Activated CD4-positive, alpha-beta T cell treated with anti-CD3 and anti-CD28 coated beads, Interleukin-2, amount 50 U/mL, for 48 hours (primary cell): ENCODE results near the gene ALKBH3.

Source experiments
- DNase-seq, 2 experiments: peaks; one replicate each; pipeline ENCODE4 v3.0.0-alpha.2; 2020

Gene ALKBH3

DNA sequence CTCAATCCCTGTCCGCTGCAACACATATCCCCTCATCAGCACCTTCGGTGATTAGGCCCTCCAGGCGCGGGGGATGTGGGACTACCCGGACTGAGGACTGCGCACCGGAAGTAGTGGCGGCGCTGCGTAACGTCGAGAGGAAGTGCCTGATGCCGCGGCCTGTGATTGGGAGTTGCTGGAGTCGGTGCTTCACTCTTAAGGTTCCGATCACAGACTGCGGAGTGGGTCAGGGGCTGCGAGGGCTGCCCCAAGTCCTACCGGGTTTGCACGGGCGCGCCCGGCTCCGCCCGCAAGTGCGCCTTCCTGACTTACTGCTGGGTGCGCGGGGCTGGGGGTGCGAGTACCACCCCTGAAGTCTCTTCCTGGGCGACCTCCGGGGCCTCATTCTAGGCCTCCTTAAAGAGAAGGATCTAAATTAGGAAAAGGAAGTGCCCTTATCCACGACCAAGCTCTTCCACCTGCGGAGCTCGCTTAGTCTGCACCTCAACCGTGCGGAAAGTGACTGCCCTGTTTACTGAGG is at the start of gene ALKBH3:
Gene ALKBH3, plus strand, starts transcription at position 192 of the 520 bp plus-strand sequence. CDS start 1,822 bp downstream, outside the sequence.
- DNase-seq, result peak; percentile 91 to 92

DNA sequence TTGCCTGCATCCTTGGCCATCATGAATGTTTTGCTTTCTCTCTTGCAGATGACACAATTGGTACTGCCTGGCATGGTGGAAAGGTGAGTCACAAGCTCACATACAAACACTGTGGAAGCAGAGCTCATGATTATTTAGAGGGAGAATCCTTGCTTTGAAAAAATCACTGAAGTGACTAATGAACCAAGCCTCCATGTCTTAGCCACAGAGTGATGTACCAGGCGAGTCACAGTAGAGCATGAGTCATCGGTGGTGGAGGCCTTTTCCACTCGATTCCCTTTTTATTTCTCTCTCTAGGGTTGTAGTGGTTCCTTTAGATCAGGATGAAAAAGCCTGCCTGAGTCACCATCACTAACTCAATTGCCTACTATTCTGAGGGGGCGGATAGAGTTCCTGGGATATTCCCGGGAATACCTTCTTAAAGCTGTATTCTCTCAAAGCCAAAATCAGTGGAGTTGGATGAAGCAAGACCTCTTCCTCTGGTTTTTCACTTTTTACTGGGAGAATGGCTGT is 49.6 kb upstream of the ALKBH3 start:
- DNase-seq, result peak; percentile 43 to 64

DNA sequence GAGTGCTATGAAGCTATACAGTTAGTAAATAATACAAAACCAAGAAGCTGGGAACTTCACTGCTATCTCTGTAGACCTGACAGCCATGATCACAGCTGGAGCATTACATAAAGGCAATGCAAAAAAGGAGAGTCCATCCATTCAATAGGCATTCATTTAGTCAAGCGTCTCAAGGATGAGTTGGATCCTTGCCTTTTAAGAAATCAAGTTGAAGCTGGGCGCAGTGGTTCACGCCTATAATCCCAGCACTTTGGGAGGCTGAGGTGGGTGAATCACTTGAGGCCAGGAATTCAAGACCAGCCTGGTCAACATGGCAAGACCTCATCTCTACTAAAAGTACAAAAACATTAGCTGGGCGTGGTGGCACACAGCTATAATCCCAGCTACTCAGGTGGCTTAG is 48.1 kb upstream of the ALKBH3 start:
- DNase-seq, result no peak

DNA sequence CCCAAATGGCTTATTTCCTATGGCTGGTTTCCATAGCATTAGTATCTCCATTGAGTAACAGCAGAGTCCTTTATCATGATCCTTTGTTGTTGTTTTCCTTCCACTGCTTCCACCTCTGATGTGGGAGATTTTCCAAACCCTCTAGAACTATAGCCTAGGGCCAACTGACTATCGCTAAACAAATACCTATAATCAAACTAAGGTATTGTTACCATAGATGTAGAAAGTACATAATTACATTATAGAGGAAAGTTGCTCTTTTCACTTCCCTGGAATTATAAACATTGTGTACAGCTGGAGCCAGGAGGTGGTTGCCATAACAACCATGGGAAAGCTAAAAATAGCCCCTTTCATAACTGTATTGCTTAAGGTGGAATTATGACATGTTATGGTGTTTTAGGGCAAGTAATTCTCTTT is 47.0 kb upstream of the ALKBH3 start:
- DNase-seq, result no peak

DNA sequence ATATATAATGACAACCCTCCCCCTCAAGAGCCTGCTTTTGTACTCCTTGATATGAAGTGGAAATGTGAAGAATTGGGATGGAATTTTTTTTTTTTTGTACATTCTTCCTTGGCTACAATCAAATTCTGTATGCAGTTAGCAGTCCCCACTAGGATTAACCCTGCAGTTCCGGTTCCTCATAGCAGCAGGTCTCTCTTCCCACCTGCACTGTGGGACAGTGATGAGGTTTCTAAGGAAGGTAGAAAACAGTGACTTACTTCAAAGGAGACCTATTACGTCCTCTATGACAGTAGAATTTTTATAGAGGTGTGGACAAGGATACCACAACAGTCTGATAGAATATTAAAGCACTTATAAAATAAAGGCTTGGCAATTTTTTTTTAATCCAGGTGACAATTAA is 46.3 kb upstream of the ALKBH3 start:
- no peak for DNase-seq

DNA sequence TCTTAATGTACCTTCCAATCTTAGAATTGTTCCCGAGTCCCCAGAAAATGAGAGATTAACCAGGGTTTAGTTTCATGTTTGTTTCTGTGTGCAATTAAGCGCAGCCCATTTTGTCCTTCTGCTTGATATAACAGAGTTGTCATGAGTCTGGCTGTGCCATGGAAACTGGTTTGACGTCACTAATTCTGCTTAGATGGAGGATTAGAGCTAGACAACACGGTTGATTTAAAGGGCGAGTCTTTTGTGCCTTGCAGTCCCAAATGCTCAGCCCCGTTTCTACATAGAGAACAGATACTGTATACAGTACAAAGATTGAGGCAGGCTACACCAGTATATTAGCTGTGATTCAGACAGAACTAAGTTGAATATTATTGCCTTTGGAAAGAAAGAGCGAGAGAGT is 45.5 kb upstream of the ALKBH3 start:
- DNase-seq, result no peak

DNA sequence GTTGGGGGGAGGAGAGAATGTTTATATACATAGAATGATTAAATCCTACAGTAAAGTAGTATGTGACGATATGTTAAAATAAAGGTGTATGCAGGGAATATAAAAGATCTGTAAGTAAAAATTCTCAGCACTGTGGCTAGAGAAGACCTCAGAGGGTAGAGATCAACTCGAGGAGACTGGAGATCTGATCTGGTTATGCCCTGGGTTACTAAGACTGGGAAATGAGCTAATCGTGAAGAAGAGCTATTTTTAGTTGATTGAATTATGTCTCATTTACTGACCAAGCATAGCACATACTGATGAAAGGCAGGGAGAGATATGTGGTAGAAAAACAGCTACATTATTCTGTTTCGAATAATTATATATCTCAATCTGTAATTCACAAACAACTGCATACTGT is 42.8 kb upstream of the ALKBH3 start:
- DNase-seq, result no peak

DNA sequence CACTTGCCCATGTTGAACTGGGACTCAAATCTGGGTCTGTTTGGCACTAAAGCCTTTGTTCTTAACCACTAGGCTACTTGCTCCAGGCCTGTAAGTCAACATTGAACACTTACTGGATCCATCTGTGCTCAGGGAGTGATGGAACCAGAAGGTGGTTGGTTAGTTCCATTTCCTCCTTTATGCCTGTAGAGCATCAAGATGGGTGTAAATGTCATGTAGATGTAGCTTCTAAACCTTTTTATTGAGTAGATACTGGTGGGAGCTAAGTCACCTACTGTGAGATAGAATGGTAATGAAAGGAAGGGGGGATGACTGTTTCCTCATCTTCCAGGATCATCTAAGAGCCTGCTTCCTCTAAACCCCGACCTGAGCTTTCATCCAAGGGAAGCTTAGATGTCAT is 38.6 kb upstream of the ALKBH3 start:
- DNase-seq, result no peak

DNA sequence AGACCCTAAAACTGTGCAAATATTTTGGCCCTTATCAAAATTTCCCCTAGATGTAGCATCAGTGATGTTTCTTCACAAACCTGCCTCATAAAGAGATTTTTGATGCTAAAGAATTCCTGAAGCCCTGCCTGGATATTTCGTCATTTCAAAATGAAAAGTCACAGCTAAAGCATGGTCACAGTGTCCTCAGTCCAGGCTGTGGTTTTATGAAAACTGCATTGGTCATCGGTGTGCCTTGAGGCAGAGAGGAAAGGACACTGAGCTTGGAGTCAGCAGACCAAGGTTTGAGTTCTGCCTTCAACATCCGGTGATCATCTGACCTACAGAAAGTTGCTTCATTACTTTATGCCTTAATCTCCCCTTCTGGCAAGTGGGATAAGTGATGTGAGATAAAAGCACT is 34.8 kb upstream of the ALKBH3 start:
- DNase-seq, result no peak

DNA sequence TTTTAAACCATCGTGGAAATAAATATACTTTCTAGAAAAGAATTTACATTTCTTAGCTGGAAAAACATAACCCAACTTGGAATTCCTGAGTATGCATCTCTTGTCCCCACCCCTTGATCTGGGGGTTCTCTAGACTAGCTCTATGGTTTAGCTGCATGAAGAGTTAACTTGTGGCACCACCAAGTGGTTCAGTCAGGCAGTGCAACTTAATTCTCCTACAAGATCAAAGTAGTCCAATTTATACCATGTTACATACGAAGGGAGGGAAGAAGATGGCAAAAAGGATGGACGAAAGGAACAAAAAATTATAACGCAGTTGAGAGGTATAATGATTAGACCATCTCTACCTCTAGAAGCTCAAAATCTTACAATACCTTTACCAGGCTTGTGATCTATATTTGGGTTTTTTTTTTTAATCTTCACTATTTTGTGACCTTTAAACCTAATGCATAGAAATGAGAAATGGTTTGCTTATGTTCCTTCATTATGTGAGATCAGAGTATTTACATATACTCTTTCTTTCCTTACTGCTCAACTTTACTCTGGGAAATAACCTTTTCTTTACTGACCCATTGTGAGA is 28.5 kb upstream of the ALKBH3 start:
- peak; percentile 68 to 77 for DNase-seq

DNA sequence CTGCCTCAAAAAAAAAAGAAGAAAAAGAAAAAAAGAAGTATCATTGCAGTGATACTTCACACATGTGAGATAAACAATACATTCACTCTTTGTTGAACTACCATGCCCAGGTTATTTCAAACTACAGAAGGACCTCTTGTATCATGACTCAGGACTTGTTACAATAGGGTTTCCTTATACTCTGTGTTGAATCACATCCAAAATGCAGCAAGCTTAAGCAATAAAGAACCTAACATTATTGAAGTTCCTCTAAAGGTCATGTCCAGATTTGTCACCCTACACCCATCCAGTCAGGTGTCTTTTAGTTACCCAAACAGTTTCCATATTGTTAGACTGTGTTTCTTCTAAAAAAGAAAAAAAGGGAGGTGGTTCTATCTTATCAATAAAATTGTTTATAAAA is 26.9 kb upstream of the ALKBH3 start:
- DNase-seq, result no peak

DNA sequence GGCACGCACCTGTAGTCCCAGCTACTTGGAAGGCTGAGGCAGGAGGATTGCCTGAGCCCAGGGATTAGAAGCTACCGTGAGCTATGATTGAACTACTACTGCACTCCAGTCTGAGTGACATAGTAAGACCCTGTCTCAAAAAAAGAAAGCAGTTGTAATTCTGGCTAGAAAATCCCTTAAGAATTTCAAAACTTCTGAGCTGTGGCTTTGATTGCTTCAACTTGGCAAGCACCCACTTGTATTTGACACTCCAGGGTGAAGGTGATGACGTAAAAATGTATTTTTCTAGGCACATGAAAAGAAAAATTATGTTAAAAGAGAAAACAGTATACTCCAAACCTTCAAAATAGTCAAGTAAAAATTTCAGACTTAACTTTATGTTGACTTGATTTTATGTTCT is 23.6 kb upstream of the ALKBH3 start:
- no peak for DNase-seq

DNA sequence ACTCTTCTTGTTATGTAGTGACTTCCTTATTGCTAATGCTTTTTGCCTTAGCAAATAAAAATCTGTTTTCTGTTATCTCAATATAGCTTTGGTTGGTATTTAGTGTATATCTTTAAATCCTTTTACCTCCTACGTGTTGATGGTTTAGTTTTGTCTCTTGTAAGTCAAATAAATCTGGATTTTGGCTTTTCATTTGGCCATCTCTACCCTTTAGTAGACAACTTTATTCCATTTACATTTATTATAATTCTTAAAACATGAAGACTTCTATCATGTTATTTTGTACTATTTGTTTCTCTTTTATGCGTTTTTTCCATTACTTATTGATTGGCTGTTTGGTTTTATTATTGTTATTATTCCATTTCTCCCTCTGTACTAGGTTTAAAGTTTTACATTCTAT is 19.5 kb upstream of the ALKBH3 start:
- no peak for DNase-seq

DNA sequence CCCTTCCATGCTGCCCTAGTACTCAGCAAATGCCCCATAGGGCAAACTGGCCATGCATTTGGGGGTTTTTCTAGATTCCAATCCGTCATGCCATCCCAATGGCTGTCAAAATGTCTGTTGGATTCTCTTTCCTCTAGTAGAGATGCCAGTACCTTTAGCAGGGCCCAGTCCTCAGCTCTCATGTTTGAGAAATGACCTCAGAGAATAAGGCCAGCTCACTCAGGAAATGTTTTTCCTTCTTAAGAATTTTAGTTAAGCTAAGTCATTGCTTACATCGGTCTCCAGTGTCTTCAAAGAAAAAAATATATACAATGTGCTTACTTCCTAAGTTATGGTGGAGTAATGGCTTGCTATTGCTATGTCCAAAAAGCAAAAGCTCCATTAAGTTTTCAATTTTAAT is 14.1 kb upstream of the ALKBH3 start:
- no peak for DNase-seq

DNA sequence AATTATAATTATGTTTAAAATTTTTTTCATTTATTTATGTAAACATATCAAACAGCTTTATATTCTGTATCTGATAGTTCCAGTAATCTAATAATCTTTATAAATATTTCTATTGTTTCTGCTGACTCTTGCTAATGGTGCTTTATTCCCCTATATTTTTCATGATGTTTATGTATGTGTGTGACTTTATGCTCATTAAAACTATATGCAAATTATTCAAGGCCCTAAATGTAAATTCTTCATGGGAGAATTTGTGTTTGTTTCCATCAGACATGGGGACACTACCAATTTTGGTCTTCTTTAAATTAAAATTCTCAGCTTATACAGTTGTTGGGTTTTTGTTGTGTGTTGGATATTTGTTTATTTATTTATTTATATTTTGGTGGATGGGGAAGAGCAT is 13.7 kb upstream of the ALKBH3 start:
- no peak for DNase-seq

DNA sequence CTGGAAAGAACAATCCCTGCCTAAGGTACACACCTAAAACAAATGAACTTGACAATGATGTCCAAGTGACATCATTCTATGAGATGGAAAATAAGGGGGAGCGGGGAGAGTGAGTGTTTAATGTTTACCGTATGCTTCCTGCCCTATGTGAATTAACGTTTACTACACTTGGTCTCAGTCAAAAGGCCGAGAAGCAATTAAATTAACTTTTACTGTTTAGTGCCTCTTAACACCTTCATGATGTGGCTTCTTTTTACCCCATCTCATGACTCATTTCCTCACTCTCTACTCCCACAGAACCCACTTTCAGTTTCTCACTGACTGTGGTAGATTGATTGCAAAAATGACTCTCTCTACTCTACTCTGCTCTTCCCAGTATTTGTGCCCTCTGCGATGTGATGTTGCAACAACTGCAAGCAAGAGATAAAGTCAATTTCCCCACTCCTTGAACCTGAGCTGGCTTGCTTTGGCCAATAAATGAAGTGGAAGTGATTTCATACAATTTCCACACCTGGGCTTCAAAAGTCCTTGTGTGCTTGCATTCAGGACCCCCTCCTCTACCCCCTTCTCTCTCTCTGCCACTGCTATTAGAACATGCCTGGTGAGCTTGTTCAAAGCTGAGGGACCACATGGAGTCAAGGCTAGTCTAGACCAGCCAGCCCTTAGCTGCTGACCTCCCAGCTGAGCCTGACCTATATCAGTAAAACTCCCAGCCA is 11.6 kb upstream of the ALKBH3 start:
- peak; percentile 6 to 35 for DNase-seq

DNA sequence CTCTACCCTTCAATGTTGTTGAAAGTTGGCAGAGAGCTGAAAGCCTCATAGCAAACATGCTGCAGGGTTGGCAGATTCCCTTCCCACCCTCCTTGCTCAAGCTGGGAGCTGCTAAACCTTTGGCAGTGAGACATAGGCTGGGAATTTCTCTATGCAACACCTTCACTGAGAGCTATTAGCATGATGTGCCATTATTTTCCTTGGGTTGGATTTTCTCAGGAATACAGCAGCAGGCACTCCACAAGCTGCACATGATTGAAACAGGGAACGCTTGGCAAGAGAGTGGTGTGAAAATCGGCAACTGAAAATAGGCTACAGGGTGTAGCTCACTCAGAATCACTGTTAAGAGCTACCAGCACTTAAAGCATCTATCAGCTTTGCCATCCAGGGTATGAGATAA is 9.6 kb upstream of the ALKBH3 start:
- no peak for DNase-seq

DNA sequence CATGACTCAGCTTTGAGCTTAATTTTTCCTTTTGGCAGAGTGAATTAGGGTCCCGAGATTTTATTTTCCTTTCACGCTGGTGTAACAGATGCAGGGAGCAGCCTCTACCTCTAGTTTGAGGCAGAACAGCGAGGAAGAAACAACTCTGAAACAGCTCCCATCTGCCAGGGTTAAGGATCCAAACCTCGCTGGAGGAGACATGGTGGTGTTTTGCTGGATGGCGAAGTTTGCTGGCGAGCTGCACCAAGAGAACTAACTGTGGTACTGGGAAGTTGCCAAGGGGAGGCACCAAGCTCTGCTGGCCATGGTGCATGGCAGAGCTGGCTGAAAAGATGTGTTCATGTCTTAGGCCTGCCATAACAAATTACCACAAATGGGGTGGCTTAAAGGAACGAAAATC is 7.6 kb upstream of the ALKBH3 start:
- no peak for DNase-seq

DNA sequence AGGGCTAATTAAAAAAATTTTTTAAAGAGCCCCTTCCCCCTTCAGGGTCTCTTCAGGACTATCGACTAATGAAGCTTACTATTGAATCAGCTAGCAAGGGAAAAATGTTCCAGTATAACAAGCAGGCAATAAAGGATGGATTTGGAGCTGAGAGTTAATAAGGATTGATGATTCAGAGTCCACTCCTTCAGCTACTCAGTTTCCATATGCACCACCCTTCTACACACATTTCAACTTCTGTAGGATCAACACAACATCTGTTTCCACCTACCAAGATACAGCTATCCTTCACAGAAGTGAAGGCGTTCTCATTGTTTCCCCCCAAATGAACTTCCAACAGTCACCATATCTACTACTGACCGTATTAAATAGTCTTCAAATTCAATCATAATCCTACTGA is 6.6 kb upstream of the ALKBH3 start:
- no peak for DNase-seq

DNA sequence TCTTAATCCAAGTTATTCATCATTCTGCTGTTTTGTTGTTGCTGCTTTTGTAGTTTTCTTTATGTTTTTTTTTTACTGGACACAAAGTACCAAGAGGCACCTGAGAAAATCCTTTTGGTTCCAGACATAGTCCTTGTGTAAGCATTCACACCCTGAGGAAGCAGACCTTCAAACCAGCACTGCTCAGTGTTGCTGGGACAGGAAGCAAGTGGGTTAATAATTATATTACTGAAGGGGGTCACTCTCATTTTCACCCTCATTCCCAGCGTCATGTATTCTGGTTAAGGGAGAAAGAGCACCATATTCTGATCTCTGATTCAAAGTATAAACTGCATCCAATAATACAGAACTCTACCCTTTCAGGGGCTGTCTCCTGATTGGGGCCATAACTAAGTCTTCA is 5.9 kb upstream of the ALKBH3 start:
- DNase-seq, result no peak

DNA sequence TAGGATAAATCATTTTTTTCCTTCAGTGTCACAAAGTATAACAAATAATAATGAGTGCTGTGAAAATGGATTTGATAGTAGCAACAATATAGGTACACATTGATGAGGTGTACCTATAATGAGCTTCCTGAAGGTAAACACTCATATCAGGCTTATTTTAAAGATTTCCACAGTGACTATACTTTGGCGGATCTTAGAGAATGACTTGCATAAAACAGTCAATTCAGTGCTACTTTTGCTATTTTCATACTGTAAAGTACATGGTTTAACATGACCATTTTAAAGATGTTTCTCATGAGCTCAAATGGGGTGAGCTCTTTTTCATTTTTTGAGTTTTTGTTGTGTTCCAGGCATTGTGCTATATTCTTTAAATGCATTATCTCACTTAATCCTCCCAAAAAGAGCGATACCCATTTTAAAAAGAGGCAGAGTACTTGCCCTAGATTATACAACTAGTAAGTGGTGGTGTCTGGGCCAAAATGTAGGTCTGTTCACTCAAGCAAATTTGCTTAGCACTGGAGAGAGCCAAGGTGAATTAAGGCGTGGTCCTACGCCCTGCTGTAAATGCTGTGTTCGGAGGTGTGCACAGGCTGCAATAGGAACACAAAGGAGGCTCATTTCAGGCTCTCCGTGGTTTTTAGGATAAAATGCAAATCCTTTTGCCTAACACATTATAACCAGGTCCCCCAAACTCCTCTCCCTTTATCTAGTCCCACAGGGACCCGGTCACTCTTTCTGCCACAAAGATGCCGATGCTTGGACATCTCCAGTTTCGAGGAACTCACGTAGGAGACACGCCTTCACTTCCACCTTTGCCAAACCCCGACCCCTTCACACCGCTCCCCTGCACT is 617 bp upstream of the ALKBH3 start:
- no peak for DNase-seq

DNA sequence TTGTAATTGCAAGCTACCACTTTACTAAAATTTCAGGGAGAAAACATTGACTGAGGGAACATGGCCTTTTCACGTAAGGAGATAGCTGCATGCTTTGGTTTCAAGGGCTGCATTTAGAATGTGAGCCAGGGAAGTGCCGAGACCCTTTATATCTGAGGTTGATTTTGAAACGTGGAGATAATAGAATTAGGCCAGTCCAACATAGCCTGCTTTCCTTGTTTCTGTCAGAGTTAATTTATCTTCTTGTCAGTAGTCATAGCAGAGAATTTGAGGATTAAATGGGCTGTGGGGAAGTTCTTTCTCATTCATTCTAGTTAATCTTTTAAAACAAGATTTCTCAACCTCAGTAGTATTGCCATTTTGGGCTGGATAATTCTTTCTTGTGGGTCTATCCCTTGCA is 12.2 kb downstream of the ALKBH3 start:
- DNase-seq, result no peak

DNA sequence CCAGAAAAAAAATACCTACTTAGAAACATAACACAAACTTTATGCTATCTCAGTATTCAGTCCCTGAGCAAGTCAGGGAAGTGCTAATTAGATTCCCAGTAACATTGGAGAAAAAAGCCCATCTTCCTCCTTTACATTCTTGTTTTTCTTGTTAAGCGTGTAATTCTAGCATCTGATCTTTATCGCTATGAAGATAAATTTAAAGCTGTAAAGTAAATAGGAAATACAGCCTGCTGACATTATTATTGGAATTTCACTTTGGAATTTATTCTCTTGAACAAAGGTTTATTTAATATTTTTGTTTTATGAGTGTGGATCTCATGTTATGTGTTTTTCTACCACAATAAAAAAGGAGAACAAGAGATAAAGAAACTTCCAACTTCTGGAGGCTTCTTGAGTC is 13.9 kb downstream of the ALKBH3 start:
- DNase-seq, result no peak

DNA sequence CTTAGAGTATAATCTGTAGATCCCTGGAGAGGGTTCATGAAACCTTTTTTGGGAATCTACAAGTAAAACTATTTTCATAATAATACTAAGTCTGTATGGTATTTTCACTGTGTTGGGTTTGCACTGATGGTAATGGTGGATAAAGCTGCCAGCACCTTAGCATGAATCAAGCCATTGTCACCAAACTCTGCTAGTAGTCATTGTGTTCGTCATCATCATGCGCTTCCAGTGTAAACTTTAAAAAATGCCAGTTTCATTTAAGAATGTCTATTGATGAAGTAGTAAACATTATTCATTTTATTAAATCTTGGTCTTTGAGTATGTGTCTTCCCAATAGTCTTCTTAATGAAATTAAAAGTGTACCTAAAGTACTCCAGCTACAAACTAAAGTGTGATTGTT is 15.0 kb downstream of the ALKBH3 start:
- no peak for DNase-seq
